SJCRH30 (cell line): ENCODE results near the gene GRB2. TPM values are rescaled to one million over a fixed set of nuclear protein-coding genes. Genes with fewer than 3 reads are reported as not detected.

Source experiments
- DNase-seq, 2 experiments: peaks; one replicate each; pipeline ENCODE4 v3.0.0-alpha.2; 2015 to 2020
- H3K27ac ChIP-seq: fragments of 250-450 bp; sonication (Bioruptor Pico); 2 replicates; pipeline ENCODE4 v1.5.1; 2020; ENCODE audit warnings: mild to moderate bottlenecking, moderate library complexity
- H3K27me3 ChIP-seq: fragments of 250-450 bp; sonication (Bioruptor Pico); 2 replicates; pipeline ENCODE4 v1.5.1; 2020; ENCODE audit warnings: mild to moderate bottlenecking, moderate library complexity
- H3K36me3 ChIP-seq: fragments of 250-450 bp; sonication (Bioruptor Pico); 2 replicates; pipeline ENCODE4 v1.5.1; 2020; ENCODE audit warnings: mild to moderate bottlenecking, moderate library complexity
- H3K4me1 ChIP-seq: fragments of 250-450 bp; sonication (Bioruptor Pico); 2 replicates; pipeline ENCODE4 v1.5.1; 2020; ENCODE audit warnings: mild to moderate bottlenecking, moderate library complexity
- H3K4me3 ChIP-seq: fragments of 250-450 bp; sonication (Bioruptor Pico); 2 replicates; pipeline ENCODE4 v1.5.1; 2020; ENCODE audit warnings: mild to moderate bottlenecking, moderate library complexity
- H3K9me3 ChIP-seq: fragments of 250-450 bp; sonication (Bioruptor Pico); replicated peaks from 2 replicates; pipeline ENCODE4 v1.5.1; 2020; ENCODE audit warnings: mild to moderate bottlenecking, moderate library complexity
- total RNA-seq: library from RNA; depleted of rRNA; stranded (reverse); fragments of >200 nt; shearing (Covaris generic); gene quantifications from 2 replicates; pipeline ENCODE4 v1.2.3, GENCODE V29; 2014; rRNA removed

GRB2 gene
- total RNA-seq, 1 experiment from 2014 or later = 91.8 TPM

GRCh38 chr17:75269844-75270217 is 135.6 kb downstream of the GRB2 start:
- no peaks in the 10 kb centered on the region for H3K9me3 ChIP-seq
- no peak for DNase-seq
- no peaks in the 10 kb centered on the region for H3K27me3 ChIP-seq
- peak overlapping the region; percentile 83 for H3K4me3 ChIP-seq
- H3K4me1 ChIP-seq = peaks cover 3% of the 10 kb centered on the region; the same call in 1 of the 2 replicates
- H3K27ac ChIP-seq = no peak overlapping the region
- H3K36me3 ChIP-seq = peaks cover 12% of the 10 kb centered on the region

Other genes with a start within 250 kb of the GRB2 start
- gene SUMO2, start 222.7 kb downstream of the GRB2 start, total RNA-seq = 433 and 472 TPM in 2 replicates
- gene NUP85, start 200.0 kb downstream of the GRB2 start, total RNA-seq = 95.4 and 103 TPM in 2 replicates
- gene GGA3, start 144.1 kb downstream of the GRB2 start, total RNA-seq = 21.8 and 26.6 TPM in 2 replicates
- gene MRPS7, start 143.8 kb downstream of the GRB2 start, total RNA-seq = 123 and 142 TPM in 2 replicates
- 4.4 and 5.2 TPM in 2 replicates for gene MIF4GD, start 134.4 kb downstream of the GRB2 start, total RNA-seq
- gene SLC25A19, start 116.2 kb downstream of the GRB2 start, total RNA-seq = 16.2 and 18.7 TPM in 2 replicates
- gene TMEM94, start 51.0 kb upstream of the GRB2 start, total RNA-seq = 43.5 and 55.6 TPM in 2 replicates
- 6.9 and 9.3 TPM in 2 replicates for gene CASKIN2, start 109.9 kb upstream of the GRB2 start, total RNA-seq
- 34.3 and 44.8 TPM in 2 replicates for gene TSEN54, start 110.8 kb upstream of the GRB2 start, total RNA-seq
- not detected in 2 replicates for gene LLGL2, start 120.0 kb upstream of the GRB2 start, total RNA-seq
- gene MYO15B, start 182.1 kb upstream of the GRB2 start, total RNA-seq = 0.02 TPM in 1 of 2 replicates, not detected in the other
- 0.14 and 0.18 TPM in 2 replicates for gene SMIM5, start 227.8 kb upstream of the GRB2 start, total RNA-seq